HG03196 (cell line): ENCODE data around the gene RRP1B.
"Not testable (repeated sequence)": the region's sequence is repeated elsewhere in the genome, so short reads cannot be mapped to it uniquely, and the experiment has no call there.

Experiments used
- ATAC-seq: cut with Tn5 transposase; IDR thresholded peaks from one replicate; pipeline ENCODE4 v1.9.1; 2021; ENCODE audit not compliant: unreplicated experiment

The RRP1B gene

DNA sequence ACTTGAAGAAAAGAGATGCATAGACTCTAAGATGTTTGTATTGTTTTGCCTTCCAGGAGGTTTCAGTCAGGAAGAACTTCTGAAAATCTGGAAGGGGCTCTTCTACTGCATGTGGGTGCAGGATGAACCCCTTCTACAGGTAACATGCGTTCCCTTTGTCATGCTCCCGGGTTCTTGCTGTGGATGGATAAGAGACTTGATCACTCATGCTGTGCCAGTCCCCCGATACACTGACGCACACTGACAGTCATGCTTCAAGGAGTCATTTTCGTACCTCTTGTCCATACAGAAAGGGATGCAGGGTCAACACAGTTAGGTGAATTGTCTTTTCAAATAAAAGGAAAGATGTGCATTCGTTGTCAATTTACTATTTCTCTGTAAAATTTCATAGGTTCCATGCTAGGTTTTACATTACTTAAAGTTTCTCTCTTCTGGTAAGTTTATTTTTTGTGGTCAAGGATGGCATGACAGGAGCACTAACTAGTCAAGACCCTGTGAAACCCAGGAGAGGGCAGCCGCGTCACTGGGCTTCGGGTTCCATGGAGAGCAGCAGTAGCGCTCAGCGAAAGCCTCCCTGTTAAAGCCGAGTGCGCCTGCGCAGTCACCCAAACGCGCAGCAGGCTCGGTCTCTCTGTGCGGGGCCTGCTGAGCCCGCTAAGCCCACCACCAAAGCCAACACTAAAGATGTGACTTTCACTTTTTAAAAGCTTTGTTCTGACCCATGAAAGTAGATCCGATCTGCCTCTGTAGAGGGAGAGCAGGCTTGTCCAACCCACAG is 10.7 kb downstream of the RRP1B start:
- no peak for ATAC-seq

DNA sequence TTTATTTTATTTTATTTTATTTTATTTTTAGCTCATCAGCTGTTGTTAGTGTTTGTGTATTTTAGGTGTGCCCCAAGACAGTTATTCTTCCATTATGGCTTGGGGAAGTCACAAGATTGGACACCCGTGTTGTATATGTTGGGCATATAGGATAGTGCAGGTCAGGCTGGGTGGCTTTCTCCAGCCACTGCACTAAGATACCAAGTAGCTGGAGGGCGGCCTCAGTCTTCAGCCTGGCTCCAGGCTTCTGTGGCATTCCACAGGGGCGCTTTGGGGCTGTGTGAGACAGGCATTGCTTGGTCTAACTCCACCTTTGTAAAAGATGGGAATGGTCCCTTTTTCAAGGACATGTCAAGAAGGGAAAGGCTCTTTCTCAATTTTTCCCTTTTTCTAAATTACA is 16.5 kb downstream of the RRP1B start:
- ATAC-seq: no peak

DNA sequence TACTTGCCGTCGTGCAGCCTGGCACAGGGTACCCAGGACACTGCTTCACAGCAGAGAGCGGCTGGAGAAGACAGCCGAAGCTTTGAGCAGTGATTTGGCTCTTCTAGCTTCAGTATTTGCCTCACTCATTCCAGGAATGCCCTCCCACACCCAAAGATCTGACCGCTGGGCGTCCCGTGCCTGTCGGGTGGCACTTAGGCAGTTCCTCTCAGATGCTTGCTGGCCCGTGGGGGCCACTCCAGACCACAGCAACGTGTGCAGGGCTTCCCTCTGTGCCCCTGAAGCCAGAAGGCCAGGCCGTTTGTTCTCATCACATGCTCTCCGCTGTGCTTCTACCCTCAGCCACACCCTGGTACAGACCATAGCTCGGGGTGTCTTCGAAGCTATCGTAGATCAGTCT is 17.0 kb downstream of the RRP1B start:
- ATAC-seq: no peak

- ATAC-seq: no peak
These were observed 20.6 kb downstream of the RRP1B start for GRCh38 chr21:43679951-43680350.

- not testable (repeated sequence) for ATAC-seq
These were observed 21.1 kb downstream of the RRP1B start for GRCh38 chr21:43680421-43680820.

DNA sequence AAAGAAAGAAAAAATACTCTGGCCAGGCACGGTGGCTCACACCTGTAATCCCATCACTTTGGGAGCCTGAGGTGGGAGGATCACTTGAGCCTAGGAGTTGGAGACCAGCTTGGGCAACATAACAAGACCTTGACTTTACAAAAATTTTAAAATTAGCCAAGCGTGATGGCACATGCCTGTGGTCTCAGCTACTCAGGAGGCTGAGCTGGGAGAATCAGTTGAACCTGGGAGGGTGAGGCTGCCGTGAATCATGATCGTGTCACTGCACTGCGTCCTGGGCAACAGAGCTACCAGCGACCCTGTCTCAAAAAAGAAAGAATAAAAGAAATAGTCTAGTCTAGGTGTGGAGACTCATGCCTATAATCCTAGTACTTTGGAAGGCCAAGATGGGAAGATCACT is 22.3 kb downstream of the RRP1B start:
- ATAC-seq: no peak

- no peak for ATAC-seq
These were observed 25.1 kb downstream of the RRP1B start for GRCh38 chr21:43684424-43684823.

GRCh38 chr21:43686811-43687565 is 27.6 kb downstream of the RRP1B start:
- ATAC-seq: no peak

GRCh38 chr21:43687566-43688399 is 28.4 kb downstream of the RRP1B start:
- no peak for ATAC-seq

- no peak for ATAC-seq
These were observed 29.5 kb downstream of the RRP1B start for GRCh38 chr21:43688906-43689305.

- ATAC-seq: no peak
These were observed 30.4 kb downstream of the RRP1B start for GRCh38 chr21:43689556-43690337.

GRCh38 chr21:43690346-43690745 is 31.0 kb downstream of the RRP1B start:
- no peak for ATAC-seq

DNA sequence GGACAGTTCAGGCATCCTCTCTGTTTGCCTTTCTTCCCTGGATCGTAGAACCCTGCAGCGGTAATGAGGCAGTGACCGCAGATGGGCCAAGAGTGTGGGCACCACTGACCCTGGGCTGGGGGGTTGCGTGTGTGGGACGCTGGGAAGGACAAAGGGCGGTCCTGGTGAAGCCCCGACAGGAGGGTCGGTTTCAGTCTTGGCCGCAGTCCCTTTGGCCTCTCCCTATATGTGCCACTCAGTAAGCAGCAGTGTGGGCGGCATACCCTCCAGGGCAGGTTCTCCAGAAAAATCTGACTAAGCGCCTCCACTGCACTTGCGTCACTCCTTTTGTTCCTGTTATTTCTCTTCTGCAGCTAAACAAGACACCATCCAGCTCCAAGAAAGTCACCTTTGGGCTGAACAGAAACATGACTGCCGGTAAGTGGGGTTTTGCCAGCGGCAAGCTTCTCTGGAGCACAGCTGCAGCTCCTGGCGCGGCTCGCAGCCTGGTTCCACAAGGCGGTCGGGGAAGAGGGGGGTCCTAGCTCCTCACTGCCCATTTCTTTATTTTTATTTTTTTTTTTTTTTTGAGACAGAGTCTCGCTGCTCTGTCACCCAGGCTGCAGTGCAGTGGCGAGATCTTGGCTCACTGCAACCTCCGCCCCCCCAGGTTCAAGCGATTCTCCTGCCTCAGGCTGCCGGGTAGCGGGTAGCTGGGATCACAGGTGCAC is 31.9 kb downstream of the RRP1B start:
- ATAC-seq: no peak

GRCh38 chr21:43691801-43692200 is 32.4 kb downstream of the RRP1B start:
- no peak for ATAC-seq

DNA sequence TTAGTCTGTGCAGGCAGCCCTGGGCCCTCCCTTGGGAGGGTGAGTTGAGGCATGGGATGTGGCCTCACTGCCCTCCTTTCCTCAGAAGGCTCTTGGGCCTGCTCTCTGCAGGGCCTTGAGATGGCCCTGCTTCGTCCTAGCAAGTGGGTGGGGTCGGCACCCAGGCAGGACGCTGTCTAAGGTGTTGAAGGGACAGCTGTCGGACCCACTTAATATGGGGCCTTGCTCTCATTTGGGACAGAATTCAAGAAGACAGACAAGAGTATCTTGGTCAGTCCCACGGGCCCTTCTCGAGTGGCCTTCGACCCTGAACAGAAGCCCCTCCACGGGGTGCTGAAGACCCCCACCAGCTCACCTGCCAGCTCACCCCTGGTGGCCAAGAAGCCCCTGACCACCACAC is 33.6 kb downstream of the RRP1B start:
- ATAC-seq: no peak

GRCh38 chr21:43693981-43694380 is 34.6 kb downstream of the RRP1B start:
- ATAC-seq: no peak

DNA sequence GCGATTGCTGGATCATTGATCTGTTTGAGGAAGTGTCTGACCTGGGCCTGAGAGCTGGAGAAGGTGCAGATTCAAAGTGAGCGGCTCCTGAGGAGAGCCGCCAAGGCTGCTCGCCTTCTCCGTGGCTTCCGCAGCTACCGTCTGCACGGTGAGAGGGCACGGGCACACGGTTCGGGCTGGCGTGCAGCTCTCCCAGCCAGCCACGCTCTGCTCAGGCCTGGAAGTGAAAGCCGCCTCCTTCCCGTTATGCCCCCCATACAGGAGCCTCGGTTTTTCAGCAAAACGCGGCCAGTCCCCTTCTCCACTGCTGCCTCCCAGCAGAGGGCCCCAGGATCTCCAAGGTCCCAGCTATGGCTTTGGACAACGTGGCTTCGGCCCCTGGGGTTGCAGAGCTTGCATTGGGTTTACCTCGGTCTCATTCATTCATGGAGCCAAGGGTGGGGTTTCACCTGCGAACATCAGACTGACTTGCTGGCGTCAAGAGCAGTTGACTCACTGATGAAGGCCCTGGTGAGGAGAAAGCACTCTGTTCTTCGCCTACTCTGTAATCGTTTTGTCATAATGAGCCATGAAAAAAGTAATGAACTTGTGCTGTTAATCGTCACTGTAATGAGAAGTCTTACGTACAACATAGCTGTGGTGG is 35.2 kb downstream of the RRP1B start:
- ATAC-seq: no peak

DNA sequence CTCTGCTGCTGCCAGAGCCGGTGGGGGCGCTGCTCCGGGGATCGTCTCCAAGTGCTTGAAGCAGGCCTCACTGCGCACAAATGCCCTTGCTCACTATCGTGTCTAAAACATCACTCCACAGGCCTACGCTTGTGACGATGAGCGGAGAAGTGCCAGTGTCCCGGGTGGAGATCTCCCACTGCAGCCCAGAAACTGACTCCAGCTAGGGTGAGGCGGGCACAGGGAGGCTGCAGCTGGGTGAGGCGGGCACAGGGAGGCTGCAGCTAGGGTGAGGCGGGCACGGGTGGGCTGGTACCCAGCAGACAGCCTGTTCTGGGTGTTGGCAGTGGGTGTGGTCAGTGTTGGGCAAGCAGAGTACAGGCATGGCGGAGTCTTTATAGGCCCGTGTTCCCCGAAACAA is 36.9 kb downstream of the RRP1B start:
- no peak for ATAC-seq

- ATAC-seq: no peak
These were observed 38.6 kb downstream of the RRP1B start for GRCh38 chr21:43697758-43698643.
